NCI-H1092 (cell line): ENCODE results near the gene SH3GLB1.

Experiments used
- DNase-seq: peaks from one replicate; lab custom pipeline; 2025; lab: John Stamatoyannopoulos, UW

Gene SH3GLB1

DNA sequence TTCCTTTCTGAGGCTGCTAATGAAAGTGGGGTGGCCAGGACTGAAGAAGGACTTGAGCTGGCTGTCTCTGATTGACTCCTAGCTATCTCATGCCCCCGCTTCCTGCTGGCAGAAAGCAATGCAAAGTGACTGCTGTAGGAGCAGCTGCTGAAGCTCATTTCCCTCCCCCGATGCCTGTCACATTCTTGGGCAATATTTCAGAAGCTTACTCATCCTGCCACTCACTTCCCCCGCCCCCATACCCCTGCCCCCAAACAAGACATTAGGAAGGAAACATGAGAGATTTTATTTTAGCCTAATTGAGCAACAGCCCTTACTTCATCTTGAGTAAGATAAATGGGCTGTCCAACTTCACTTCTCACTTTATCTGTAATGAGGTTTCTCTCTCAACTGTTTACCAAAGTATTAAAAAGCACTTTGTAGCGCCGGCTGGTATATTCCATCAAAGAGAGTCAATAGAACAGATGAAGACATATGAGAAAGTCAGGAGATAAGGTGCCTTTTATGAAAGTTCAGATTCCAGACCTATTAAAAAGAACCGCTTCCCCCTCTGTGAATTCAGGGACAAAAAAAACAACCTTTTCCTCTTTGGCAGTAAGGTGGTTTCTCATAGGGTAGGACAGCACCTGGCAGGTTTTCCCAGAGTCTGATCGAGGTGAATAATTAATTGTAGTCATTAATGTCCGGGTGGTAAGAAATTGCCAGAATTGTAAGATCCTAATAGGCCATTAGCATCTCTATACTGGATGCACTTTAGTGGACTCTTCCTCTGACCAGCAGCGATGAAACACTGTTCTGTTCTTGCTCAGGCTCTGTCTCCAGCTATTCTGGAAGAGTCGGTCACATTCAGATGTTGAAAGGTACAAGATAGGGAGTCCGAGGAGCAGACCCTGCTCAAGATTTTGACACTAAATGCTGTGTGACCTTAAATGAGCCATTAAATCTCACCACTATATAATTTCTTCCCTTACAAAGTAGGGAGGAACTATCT, 70.2 kb downstream of the SH3GLB1 start:
- DNase-seq = peak; percentile 31

DNA sequence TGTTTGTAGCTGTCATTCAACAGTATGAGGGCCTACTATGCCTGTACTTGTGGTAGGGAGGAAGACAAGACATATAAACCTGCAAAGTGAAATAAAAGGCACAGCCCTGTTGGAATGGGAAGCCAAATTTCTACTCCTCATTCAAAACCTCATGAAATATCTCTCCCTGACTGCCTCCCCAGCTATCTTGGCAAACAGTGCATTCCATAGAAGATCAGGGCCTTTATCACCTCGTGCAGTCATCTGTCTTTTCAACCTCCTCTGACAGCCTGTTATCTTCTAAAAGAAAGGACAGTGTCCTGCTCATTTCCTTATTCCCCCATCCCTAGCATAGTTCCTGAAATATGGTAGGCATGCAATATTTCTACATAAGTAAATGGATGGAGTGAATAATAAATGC, 71.0 kb downstream of the SH3GLB1 start:
- DNase-seq = no peak

DNA sequence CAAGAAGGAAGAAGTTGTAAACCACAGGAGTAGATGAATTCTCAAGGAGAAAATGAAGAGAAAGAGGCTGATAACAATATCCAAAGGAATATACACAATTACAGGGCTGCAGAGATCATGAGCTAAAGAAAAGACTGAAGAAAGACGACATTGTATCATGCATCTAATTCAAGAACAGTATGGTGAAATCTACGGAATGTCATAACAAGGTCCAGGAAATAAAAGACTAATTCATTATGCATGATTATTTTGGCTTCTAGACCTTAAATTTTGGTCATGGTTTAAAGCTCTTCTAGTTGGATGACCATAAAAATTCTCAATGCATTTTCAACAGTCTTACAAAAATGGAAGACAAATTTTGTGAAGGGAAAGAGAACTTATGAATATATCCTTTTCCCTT, 71.7 kb downstream of the SH3GLB1 start:
- DNase-seq = no peak

DNA sequence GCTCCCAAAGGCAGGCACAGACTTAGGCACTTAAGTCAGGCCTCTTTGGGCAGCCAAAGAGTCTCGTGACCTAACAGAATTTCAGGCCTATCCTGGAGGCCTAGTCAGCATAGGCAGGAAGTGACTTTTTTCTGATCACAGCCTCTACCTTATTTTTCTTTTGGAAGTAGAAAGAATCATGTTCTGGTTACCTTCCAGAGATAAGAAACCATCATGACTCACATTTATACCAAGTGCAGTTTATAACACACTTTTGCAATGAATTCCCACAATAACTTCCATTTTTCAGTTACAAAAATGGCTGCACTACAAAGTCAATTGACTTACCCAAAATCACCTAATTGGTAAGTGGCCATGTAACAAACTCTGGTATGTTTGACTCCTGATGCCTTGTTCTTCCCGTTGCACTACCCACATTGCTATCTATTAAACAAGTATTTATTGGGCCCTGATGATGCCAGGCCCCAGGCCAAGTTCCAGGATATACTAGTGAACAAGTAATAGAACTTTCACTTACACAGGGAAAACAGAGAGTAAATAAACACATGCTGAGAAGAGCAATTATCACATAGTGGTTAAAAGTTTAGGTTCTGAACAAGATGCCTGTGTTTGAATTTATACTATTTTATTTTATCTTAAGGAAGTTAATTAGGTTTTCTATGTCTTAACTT, 74.3 kb downstream of the SH3GLB1 start:
- no peak for DNase-seq

DNA sequence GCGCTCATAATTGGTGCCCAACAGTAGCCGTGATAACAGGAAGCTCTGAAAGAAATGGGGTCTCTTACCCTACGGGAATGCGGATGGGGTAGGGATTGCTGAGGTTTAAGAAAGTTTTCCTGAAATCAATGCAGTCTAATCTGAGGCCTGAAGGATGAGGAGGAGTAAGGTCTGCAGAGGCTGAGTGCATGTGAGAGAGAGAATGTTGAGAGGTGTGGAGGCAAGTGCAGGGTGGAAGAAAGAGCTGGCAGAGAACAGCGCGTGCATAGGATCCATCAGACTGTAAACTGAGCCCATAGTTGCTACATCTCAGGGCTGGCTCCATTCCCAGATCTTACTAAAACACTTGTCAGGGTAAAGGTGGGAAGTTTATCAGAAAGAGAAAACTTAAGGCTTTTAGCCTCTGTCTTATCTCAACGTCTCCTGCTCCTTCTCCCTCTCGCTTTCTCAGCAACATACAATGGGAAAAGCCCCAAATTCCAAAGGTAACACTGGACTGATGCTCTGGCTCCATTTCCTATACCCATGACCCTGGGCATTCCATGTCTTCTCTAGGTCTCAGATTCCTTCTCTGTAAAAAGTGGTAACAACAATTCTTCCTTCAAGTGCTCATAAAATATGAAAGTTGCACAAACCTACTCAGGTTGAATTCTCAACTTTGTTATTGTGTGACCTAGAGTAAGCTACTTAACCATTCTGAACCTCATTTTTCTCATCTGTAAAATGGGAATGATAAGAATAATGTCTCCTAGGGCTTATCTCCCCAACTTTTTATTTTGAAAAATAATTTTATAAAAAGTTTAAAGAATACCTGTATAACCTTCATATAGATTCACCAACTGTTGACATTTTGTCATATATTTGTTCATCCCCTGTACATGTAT, 75.2 kb downstream of the SH3GLB1 start:
- DNase-seq = no peak

DNA sequence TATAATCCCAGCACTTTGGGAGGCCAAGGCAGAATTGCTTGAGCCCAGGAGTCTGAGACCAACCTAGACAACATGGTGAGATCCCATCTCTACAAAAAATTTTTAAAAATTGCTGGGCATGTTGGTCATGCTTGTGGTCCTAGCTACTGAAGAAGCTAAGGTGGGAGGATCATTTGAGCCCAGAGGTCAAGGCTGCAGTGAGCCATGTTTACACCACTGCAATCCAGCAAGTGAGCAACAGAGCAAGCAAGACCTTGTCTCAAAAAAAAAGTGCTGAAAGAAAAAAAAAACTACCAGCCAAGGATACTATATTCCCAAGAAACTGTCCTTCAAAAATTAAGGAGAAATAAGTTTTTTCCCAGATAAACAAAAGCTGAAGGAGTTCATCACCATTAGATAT, 78.1 kb downstream of the SH3GLB1 start:
- no peak for DNase-seq

DNA sequence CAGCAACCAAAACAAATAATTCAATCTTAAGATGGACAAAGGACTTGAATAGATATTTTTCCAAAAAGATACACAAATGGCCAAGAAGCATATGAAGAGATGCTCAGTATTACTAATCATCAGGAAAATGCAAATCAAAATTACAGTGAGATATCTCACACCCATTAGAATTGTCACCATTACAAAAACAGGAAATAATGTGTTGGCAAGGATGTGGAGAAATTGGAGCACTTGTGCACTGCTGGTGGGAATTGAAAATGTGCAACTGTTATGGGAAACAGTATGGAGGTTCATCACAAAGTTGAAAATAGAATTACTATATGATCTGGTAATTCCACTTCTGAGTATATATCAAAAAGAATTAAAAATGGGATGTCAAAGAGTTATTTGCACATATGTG, 83.2 kb downstream of the SH3GLB1 start:
- DNase-seq = no peak

DNA sequence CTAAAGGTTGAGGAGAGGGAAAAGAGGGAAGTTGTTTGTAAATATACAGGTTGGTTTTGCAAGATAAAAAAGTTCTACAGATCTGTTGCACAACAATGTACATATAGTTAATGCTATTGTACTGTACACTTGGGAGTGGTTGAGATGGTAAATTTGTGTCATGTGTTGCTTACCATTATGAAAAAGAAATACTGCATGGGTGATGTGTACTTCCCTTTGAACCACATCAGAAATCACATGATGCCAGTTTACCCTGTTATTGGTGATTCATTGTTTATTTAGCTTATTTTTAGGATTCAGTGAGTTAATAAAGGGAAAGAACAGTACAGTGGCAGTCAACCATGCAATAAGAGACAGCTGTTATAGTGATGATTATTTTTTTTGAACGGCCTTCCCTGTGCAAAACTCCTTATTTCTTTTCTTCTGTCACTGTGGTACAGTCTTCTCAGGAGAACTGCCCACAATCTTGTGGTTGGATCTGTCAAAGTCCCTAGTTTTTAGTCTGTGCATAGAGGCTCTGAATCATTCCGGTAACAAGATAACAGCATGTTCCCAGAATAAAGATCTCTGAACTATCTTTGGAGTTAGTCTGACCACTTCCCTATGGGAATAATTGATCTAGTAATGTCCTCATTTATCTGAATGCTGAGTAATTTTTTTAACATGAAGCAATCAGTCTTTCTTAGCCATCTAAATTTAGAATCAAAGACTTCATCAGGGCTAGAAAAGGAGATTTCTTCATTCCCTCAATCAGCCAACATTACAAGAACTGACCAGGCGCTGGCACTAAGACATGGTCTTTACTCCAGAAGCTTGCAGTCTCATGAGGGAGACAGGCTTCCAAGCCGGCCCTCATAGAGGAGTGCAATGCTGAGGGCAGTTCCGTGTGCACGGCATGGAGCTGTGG, 84.2 kb downstream of the SH3GLB1 start:
- DNase-seq = no peak

DNA sequence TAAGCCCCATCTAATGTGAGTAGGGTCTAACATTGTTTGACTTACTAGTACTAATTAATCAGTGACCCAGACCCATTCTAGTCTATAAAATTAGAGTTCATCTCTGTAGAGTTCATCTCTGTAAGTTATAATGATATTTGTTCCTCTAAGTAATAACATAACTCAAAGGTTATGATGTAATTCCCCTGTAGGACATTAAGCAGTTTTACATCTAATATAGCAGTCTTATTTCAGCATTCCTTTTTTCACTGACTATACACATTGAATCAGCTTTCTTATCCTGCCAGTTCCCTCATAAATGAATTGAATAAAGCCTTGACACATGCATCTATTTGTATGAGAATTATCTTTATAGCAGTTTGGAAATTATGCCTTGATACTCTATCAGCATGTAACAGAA, 90.9 kb downstream of the SH3GLB1 start:
- no peak for DNase-seq
